ENCODE results near the gene CAMK2A. TPM values are rescaled to one million over a fixed set of nuclear protein-coding genes. Genes with fewer than 3 reads are reported as not detected.

CAMK2A gene
- total and polyA plus RNA-seq, 9 donors, result 0.12 to 1.3 (median 0.62) TPM

- H3K4me1 ChIP-seq (ENCODE audit: insufficient read depth), result no peaks in the 10 kb centered on the region
- 90 to 94% (median 92%) methylated on average over 12 to 13 of the region's 13 CpGs for WGBS, 3 donors
These were observed 85.0 kb downstream of the CAMK2A start for GRCh38 chr5:150204590-150204960.

GRCh38 chr5:150203832-150204589 lies 85.6 kb downstream of the CAMK2A start:
- no peaks in the 10 kb centered on the region for H3K36me3 ChIP-seq
- no peak for DNase-seq
- H3K9me3 ChIP-seq, result no peaks in the 10 kb centered on the region
- no peaks in the 10 kb centered on the region for H3K4me1 ChIP-seq (ENCODE audit: insufficient read depth)
- no peak overlapping the region for H3K27ac ChIP-seq
- WGBS, 3 donors, result 76 to 82% (median 79%) methylated on average over 12 of the region's 12 CpGs
- TF ChIP-seq POLR2A (IDR thresholded peaks at IDR 0.05), result no peak
- TF ChIP-seq CTCF (IDR thresholded peaks at IDR 0.05), result no peak
- TF ChIP-seq EP300 (IDR thresholded peaks at IDR 0.05), result no peak
- H3K27me3 ChIP-seq, result no peaks in the 10 kb centered on the region
- intact Hi-C loops (cut with DNase I), result no loop called here
- no peak overlapping the region for H3K4me3 ChIP-seq

More at GRCh38 chr5:150204590-150204960, 85.0 kb downstream of the CAMK2A start:
- H3K4me3 ChIP-seq, result no peak overlapping the region
- DNase-seq, result no peak
- intact Hi-C loops (cut with DNase I), result no loop called here
- H3K27ac ChIP-seq, result no peak overlapping the region
- no peaks in the 10 kb centered on the region for H3K36me3 ChIP-seq
- H3K27me3 ChIP-seq, result no peaks in the 10 kb centered on the region
- no peaks in the 10 kb centered on the region for H3K9me3 ChIP-seq
- TF ChIP-seq POLR2A (IDR thresholded peaks at IDR 0.05), result no peak
- no peak for TF ChIP-seq CTCF (IDR thresholded peaks at IDR 0.05)
- no peak for TF ChIP-seq EP300 (IDR thresholded peaks at IDR 0.05)

GRCh38 chr5:150202501-150202900 lies 87.1 kb downstream of the CAMK2A start:
- no peaks in the 10 kb centered on the region for H3K4me1 ChIP-seq (ENCODE audit: insufficient read depth)
- WGBS, 3 donors, result 94 to 96% (median 94%) methylated on average over 10 of the region's 10 CpGs
- no peaks in the 10 kb centered on the region for H3K27me3 ChIP-seq
- H3K27ac ChIP-seq, result no peak overlapping the region
- DNase-seq, result peak in 1 of 5 donors; percentile 49
- no peaks in the 10 kb centered on the region for H3K9me3 ChIP-seq
- no peak overlapping the region for H3K4me3 ChIP-seq
- intact Hi-C loops (cut with DNase I), result no loop called here
- TF ChIP-seq CTCF (IDR thresholded peaks at IDR 0.05) (no peak), POLR2A (IDR thresholded peaks at IDR 0.05) (no peak), EP300 (IDR thresholded peaks at IDR 0.05) (no peak)
- H3K36me3 ChIP-seq, result no peaks in the 10 kb centered on the region

- no peak for DNase-seq
- intact Hi-C loops (cut with DNase I), result no loop called here
- 86 to 94% (median 86%) methylated on average over 1 of the region's 1 CpG for WGBS, 3 donors
- no peaks in the 10 kb centered on the region for H3K36me3 ChIP-seq
- H3K4me1 ChIP-seq (ENCODE audit: insufficient read depth), result no peaks in the 10 kb centered on the region
- H3K27ac ChIP-seq, result no peak overlapping the region
- TF ChIP-seq EP300 (IDR thresholded peaks at IDR 0.05), result no peak
- TF ChIP-seq CTCF (IDR thresholded peaks at IDR 0.05), result no peak
- TF ChIP-seq POLR2A (IDR thresholded peaks at IDR 0.05), result no peak
- H3K4me3 ChIP-seq, result no peak overlapping the region
- H3K9me3 ChIP-seq, result no peaks in the 10 kb centered on the region
- H3K27me3 ChIP-seq, result no peaks in the 10 kb centered on the region
These were observed 92.1 kb downstream of the CAMK2A start for GRCh38 chr5:150197476-150197875.
